KG1 (cell line): ENCODE data around the gene GABPB2.

ENCODE experiments used
- DNase-seq: peaks from one replicate; lab custom pipeline; 2025; lab: John Stamatoyannopoulos, UW

The GABPB2 gene

GRCh38 chr1:151133018-151133806 is 62.7 kb downstream of the GABPB2 start:
- DNase-seq = no peak

- no peak for DNase-seq
Measured at GRCh38 chr1:151134396-151134795, 63.8 kb downstream of the GABPB2 start.

GRCh38 chr1:151134991-151135390 is 64.4 kb downstream of the GABPB2 start:
- no peak for DNase-seq

DNA sequence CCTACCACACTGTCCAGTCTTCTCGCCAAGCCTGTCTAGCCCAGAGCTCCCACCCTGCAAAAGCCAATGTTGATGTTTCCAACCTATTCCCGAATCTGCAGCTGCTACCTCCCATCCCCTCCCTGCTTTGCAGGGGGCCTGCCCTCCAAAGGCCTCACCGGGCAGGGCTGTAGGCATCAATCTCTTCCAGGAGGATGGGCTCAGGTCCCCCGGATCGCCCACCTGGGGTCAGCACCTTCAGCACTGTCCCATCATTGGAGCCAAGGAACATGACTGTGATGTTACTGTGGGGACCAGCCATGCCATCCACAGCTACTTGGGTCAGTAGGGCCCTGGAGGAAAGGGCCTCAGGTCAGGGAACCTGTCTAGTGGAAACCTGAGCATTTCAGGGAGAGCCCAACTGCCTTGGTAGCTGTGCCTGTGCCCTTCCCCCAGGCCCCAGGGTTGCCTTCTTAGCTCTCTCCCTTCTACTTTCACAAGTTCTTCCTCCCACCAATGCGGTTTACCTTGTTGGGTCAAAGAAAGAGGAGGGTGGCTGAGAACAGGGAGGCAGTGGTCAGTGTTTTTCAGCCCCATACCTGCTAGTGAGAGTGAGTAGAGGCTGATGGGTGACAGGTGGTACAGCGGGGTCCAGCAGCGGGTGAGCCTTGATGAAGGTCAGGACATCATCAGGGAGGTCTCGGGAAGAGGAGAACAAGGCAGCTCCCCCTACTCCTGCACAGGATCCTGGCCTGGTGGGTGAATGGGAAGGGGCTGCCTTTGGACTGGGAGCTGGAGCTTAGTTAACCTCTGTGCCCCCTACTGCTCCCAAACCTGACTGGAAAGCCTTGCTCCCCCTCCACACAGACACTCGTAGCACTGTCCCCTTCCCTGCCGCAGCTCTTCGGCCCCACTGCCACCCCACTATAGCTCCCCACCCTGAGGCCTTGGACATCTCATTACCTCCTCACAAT is 65.1 kb downstream of the GABPB2 start:
- no peak for DNase-seq

- no peak for DNase-seq
Measured at GRCh38 chr1:151137789-151138188, 67.2 kb downstream of the GABPB2 start.

DNA sequence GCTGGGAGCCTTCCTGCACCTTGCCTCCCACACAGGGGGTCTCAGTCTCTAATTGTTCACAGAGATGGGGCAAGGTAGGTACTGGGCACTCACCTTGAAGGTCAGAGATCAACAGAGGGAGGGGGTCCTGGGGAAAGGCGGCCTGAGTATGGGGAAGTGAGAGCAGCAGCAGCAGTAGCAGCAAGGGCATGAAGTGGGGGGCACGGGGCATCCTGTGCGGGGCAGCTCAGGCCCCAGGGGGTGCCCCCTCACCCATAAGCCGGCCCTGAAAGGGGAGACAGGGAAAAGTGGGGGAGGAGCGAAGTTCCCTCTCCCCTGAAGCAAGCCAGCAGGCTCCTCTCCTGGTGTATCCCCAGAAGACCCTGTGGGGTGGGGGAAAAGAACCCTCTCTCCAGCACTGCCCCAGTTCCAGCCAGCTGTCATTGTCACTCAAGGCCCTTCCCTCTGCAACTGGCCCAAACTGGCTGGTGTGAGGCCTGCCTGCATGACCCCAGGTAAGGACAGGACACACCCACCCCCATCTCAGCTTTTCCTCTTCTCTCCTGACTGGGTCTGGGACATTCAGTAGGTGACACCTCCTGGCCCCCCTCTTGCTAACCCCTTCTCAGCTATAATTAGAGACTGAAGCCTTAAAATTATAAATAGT is 72.0 kb downstream of the GABPB2 start:
- no peak for DNase-seq

- DNase-seq = no peak
Measured at GRCh38 chr1:151143057-151143435, 72.5 kb downstream of the GABPB2 start.

DNA sequence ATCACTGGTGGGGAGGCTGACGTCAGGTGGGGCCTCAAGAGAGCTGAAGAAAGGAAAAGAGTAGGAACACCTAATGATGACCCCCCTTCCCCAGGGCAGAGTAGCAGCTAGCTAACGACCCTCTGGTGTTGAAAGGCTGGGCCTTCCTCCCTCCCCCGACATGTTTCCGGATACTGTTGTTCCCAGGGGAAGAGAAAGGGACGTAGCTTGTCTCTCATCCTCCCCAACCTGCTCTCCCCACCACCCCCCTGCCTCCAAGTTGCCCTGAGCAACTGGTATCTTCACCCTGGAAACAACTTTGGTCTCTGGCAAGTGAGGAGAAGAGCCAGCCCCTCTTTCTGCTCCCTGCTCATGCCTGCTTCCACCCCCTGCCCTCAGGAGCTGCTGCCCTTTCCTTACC is 73.4 kb downstream of the GABPB2 start:
- DNase-seq = no peak

DNA sequence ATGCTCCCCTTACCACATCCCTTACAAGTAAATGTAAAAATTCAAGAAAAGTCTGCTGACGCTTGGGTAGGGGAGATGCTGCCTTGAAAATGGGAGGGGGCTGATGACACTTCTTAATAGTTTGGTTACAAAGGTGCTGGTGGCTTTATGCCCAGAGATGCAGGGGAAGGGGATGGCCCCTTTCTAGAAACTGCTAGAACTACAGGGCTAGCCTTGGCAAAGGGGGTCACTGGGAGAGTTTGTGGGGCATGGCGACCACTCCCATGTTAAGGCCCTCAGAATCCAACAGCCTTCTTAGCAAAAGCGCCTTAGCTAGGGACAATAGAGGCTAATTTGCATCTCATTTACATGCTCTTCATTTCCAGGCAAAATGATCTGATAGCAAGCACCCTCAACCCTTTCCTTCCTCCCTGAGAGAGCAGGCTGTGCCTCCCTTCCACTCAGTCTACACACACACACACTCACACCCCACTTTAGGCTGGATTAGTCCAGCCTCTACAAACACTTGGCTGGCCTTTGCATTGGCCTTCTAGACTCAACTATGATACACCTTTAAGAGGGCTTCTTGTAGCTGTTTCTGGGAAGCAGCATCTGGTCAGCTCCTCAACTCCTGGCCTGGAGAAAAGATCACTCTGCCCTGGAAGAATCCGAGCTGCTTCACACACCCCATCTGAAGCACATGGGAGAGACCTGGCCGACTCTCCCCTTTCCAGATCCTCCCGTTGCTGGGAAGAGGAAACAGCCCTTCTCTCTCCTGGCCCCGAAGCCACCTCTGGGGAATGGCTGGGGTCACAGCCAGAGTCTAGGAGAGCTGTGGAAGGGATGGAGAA is 74.1 kb downstream of the GABPB2 start:
- no peak for DNase-seq

DNA sequence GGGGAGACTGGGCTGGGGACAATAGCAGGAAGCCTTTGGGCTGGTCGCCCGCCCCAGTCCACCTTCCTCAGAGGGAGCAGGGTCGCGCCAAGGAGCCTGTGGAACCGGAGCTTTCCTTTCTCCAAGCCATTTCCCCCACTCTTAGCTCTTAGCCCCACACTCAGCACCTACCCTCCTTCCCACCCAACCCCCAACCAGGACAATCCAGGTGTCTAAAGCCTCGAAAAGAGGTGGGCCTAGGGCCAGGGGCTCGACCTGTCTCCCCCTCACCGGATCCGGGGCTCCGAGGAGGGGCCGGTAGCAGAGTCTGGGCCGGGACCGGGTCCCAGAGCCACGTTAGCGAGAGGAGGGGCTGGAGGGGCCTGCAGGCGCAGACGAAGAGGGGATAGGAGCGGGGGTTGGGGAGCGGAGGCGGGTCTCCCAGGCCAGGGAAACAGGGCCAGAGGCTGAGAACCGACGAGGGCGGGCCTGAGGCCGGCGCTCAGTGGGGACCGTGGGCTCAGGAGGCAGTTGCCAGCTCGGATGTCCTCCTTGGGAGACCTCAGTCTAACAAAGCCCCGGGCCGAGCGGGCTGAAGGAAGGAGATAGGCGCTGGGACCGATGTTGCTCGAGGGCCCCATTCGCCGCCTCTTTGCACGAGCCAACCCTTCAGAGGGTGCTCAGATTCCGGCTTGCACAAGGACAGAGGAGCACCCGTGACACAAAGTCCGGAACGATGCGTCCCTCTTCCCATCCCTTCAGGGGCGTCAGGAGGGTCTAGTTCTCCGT is 74.9 kb downstream of the GABPB2 start:
- no peak for DNase-seq

- DNase-seq = no peak
Measured at GRCh38 chr1:151146072-151146411, 75.5 kb downstream of the GABPB2 start.

DNA sequence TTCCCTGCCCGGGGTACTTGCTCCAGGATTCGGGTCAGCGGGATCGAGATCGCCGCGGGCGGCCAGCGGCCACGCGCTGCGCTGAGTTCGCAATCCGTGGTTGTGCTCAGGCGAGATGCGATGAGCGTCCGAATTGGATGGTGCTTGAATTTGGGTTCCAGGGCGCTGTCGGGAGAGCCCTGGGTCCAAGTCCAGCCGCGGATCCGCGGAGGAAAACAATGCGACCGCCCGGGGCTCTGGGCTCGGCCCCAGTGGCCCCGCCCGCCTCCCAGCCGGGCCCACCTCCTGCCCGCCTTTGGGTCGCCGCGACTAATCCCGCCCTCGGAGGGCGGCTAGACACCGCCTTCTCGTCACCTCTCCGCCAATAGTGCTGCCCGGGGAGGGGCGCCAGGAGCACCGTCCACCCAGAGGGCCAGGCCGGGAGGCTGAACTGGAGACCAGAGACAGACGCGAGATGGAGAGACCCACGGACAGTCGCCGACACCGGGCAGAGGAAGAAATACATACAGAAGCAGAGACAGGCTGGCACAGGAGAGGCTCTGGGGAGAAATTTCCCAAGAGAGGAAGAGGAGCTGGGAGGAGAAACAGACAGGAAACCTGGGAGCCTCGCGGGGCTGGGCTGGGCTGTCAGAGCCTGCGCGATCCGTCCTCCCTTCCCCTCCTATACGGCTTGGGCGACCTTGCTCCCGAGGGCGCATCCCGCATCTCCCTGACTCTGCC is 76.0 kb downstream of the GABPB2 start, which contains the start of gene SEMA6C:
Gene SEMA6C (minus strand): TSS at position 220 of the 720 bp plus-strand sequence. CDS start 4,010 bp downstream, outside the sequence.
- peak; percentile 32 for DNase-seq

DNA sequence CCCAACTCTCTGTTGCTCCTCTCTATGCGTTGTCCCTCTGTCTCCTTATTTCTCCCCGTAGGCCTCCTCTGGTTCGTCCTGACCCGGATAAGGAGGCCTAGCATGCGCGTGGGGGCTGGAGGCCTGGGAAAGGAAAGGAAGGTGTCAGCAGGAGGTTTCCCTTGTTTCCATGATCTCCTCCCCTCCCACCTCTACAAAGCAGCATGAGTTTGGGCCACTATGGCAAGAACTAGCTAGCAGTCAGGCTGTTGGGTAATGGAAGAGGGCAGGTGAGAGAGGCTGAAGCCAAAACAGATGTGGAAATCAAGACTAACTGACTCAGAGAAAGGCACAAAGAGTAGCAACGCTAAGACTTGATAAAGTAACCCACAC is 76.6 kb downstream of the GABPB2 start:
- DNase-seq = no peak

DNA sequence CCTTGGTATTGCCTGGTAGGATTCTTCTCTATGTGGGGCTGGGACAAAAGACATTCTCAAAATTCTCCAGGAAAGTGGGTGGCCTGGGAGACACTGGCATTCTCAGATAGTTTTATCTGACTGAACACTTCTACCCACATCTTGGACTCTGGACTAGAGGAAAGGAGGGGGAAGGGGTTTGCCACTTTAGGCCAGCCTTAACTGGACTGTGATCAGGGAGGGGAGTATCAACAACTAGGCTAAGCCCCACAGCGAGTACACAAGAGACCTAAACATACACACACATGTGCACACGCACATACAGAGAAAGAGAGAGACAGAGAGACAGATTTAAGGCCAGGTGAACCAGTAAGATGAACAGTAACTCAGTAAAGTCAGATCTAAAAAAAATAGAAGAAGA is 77.1 kb downstream of the GABPB2 start:
- DNase-seq = no peak

DNA sequence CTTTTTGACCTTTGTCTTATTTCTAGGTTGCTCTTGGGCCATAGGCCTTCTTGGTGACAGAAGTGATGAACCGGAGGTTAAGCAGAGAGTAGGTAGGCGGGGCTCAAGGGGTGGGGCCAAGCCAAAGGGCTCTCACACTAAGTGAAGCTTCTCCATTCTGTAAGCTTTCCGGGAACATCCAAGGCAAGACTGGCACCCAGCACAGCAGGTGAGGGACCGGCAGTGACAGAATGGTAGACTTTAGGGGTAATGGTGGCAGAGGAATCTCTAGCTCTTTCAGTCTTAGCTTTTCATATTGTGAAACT is 85.9 kb downstream of the GABPB2 start, which contains the start of gene TNFAIP8L2:
Gene TNFAIP8L2 (plus strand): TSS at position 135 of the 305 bp plus-strand sequence. CDS start 2,049 bp downstream, outside the sequence.
- peak; percentile 85 for DNase-seq

DNA sequence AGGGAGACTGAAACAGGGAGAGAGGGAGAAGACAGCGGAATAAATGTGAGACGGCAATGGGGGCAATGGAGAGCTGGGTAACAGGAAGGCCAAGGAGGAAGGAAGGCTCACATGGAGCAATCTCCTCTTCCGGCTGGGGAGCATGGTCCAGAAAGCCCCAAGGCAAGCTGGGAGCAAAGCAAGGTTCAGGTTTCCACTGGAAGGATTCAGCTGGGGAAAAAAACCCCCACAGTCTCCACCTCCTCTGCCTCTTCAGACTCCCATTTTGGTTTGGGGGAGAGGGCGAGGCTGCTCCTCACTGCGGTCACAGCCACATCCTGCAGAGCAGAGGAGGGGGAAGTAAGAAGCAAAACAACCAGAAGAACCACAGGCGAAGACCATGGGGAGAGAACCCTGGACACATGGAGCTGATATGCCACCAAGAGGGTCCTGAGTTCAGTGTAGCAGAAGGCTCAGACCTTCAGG is 86.5 kb downstream of the GABPB2 start:
- DNase-seq = peak; percentile 62

GRCh38 chr1:151158326-151158725 is 87.8 kb downstream of the GABPB2 start:
- DNase-seq = no peak

DNA sequence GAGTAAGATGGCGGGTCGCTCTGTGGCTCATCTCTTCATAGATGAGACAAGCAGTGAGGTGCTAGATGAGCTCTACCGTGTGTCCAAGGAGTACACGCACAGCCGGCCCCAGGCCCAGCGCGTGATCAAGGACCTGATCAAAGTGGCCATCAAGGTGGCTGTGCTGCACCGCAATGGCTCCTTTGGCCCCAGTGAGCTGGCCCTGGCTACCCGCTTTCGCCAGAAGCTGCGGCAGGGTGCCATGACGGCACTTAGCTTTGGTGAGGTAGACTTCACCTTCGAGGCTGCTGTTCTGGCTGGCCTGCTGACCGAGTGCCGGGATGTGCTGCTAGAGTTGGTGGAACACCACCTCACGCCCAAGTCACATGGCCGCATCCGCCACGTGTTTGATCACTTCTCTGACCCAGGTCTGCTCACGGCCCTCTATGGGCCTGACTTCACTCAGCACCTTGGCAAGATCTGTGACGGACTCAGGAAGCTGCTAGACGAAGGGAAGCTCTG is 88.2 kb downstream of the GABPB2 start:
- DNase-seq = no peak

- no peak for DNase-seq
Measured at GRCh38 chr1:151159373-151159772, 88.8 kb downstream of the GABPB2 start.

DNA sequence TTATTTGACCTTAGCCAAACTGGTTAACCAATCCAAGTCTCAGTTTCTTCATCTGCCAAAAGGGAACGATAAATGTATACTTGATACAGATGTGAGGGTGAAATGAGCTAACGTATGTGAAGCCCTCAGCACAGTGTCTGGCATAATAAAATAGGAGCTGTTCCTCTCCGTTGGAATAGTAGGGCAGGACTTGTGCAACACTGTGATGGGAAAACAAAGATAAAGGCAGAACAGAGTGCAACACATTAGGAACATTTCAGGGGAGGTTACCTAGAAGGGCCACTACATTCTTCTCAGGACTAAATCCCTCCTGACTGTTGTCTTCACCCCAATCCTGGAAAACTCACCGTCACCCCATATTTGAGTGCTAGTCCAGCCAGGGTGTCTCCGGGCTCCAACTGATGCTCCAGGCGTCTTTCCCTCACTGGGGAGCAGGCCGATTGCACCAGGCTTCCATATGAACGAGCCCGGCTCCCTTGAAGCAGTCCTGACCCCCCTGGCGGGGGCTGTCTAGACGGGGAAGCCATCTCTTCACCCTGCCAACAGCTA is 94.2 kb downstream of the GABPB2 start:
- DNase-seq = no peak
